Endodermal cell (in vitro differentiated cells): Measurements from ENCODE around the gene ZYG11A. TPM values are rescaled to one million over a fixed set of nuclear protein-coding genes. Genes with fewer than 3 reads are reported as not detected.

Experiments used
- DNase-seq: peaks from one replicate; pipeline ENCODE4 v3.0.0-alpha.2; 2017
- H3K27ac ChIP-seq: 2 replicates; pipeline ENCODE4 v1.5.1; 2013; ENCODE audit warnings: mild to moderate bottlenecking, low read depth, low read length, moderate library complexity
- H3K27me3 ChIP-seq: 2 replicates; pipeline ENCODE4 v1.6.1; 2013; ENCODE audit warnings: mild to moderate bottlenecking, low read length, moderate library complexity; ENCODE audit not compliant: insufficient read depth, control insufficient read depth, poor library complexity, severe bottlenecking
- H3K36me3 ChIP-seq: 2 replicates; pipeline ENCODE4 v1.7.0; 2013; ENCODE audit warnings: mild to moderate bottlenecking, low read length, moderate library complexity; ENCODE audit not compliant: control insufficient read depth, insufficient read depth
- H3K4me1 ChIP-seq: one replicate; pipeline ENCODE4 v1.7.0; 2013; ENCODE audit warnings: low read length; ENCODE audit not compliant: control insufficient read depth, insufficient read depth
- H3K4me3 ChIP-seq: 2 replicates; pipeline ENCODE4 v1.5.1; 2013; ENCODE audit warnings: mild to moderate bottlenecking, low read length, moderate library complexity
- H3K9ac ChIP-seq: 2 replicates; pipeline ENCODE4 v1.6.1; 2013; ENCODE audit warnings: mild to moderate bottlenecking, low read length, moderate library complexity; ENCODE audit not compliant: poor library complexity, severe bottlenecking; ENCODE audit errors: extremely low read depth
- H3K9me3 ChIP-seq: 2 replicates; pipeline ENCODE4 v1.6.1; 2013; ENCODE audit warnings: mild to moderate bottlenecking, low read length, moderate library complexity; ENCODE audit not compliant: control insufficient read depth
- H3K27ac Mint-ChIP-seq: 2 replicates; pipeline ENCODE4 v1.8.0; 2020; ENCODE audit warnings: mixed read lengths
- H3K27me3 Mint-ChIP-seq: 2 replicates; pipeline ENCODE4 v1.8.0; 2021; ENCODE audit warnings: mild to moderate bottlenecking, mixed read lengths; ENCODE audit not compliant: insufficient read depth
- H3K36me3 Mint-ChIP-seq: 2 replicates; pipeline ENCODE4 v1.8.0; 2020; ENCODE audit warnings: low read depth, mixed read lengths
- H3K4me1 Mint-ChIP-seq: 2 replicates; pipeline ENCODE4 v1.8.0; 2020; ENCODE audit warnings: mixed read lengths
- H3K4me3 Mint-ChIP-seq: 2 replicates; pipeline ENCODE4 v1.8.0; 2020; ENCODE audit warnings: mild to moderate bottlenecking, moderate library complexity, mixed read lengths
- H3K9me3 Mint-ChIP-seq: 2 replicates; pipeline ENCODE4 v1.8.0; 2020; ENCODE audit warnings: mild to moderate bottlenecking, mixed read lengths
- CTCF ChIP-seq: fragments of 200-600 bp; sonication (generic); conservative IDR thresholded peaks from 2 replicates; pipeline ENCODE4 v1.5.0; 2021; ENCODE audit warnings: antibody characterized with exemption, mild to moderate bottlenecking
- WGBS, 2 experiments: methylation state at CpG; one replicate each; pipeline versions ENCODE4 v1.1.5 to v1.1.7; 2013; ENCODE audit warnings: missing lambda C conversion rate in 2 of 2, mixed read lengths in 1 of 2; ENCODE audit not compliant: insufficient coverage in 1 of 2, insufficient read length in 1 of 2; 5-methylcytosine and 5-hydroxymethylcytosine counted together
- total RNA-seq, 2 donors: library from RNA; stranded (reverse); fragmentation: NEBNext Ultra II Directional in 1 of 2; extraction: Animal tissue kit (Norgen Biotek cat#: 25700) in 1 of 2; gene quantifications; 2 replicates in 1 of 2; 3 replicates in 1 of 2; pipeline ENCODE4 v1.2.1, GENCODE V29; 2021

The ZYG11A gene
- total RNA-seq, 2 donors from 2014 or later = 1.5 to 3.2 TPM

DNA sequence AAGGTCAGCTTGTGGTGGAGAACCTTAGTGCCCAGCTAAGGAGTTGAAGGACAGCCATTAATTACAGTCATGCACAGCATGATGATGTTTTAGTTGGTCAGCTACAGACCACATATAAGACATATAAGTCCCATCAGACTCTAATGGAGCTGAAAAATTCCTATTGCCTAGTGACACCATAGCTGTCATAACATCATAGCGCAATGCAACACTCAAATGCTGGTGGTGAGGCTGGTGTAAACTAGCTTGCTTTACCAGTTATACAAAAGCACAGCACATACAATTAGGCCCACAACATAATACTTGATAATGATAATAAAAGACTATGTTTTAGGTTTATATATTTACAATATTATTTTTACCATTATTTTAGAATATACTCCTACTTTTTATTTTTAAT, 75.0 kb downstream of the ZYG11A start:
- H3K4me3 Mint-ChIP-seq = no peak overlapping the region
- Histone ChIP-seq H3K9me3 (no peaks in the 10 kb centered on the region), H3K27ac (no peak overlapping the region), H3K4me3 (no peak overlapping the region), H3K9ac (no peak overlapping the region), H3K4me1 (no peaks in the 10 kb centered on the region), H3K36me3 (no peaks in the 10 kb centered on the region), H3K27me3 (peaks cover 30% of the 10 kb centered on the region)
- no peak for TF ChIP-seq CTCF
- DNase-seq = no peak
- WGBS, 2 experiments = 89% methylated on average over 1 of the region's 1 CpG; no CpG with 5 or more reads in 1 of the 2 experiments
- no peak overlapping the region for H3K27ac Mint-ChIP-seq
- H3K9me3 Mint-ChIP-seq = no peaks in the 10 kb centered on the region
- H3K4me1 Mint-ChIP-seq = peaks cover 7% of the 10 kb centered on the region
- H3K27me3 Mint-ChIP-seq = peaks cover 17% of the 10 kb centered on the region
- peaks cover 10% of the 10 kb centered on the region for H3K36me3 Mint-ChIP-seq

- peaks cover 23% of the 10 kb centered on the region for H3K27me3 Mint-ChIP-seq
- Histone ChIP-seq H3K36me3 (no peaks in the 10 kb centered on the region), H3K27ac (no peak overlapping the region), H3K9me3 (no peaks in the 10 kb centered on the region), H3K4me3 (no peak overlapping the region), H3K4me1 (no peaks in the 10 kb centered on the region), H3K9ac (no peak overlapping the region), H3K27me3 (peaks cover 36% of the 10 kb centered on the region)
- 93 to 94% methylated on average over 3 to 6 of the region's 6 CpGs for WGBS, 2 experiments
- H3K9me3 Mint-ChIP-seq = no peaks in the 10 kb centered on the region
- TF ChIP-seq CTCF = no peak
- H3K36me3 Mint-ChIP-seq = peaks cover 10% of the 10 kb centered on the region
- H3K4me1 Mint-ChIP-seq = peaks cover 5% of the 10 kb centered on the region
- DNase-seq = no peak
- H3K27ac Mint-ChIP-seq = no peak overlapping the region
- H3K4me3 Mint-ChIP-seq = no peak overlapping the region
Measured at GRCh38 chr1:52918201-52918600, 75.6 kb downstream of the ZYG11A start.

- H3K9me3 Mint-ChIP-seq = no peaks in the 10 kb centered on the region
- H3K27me3 Mint-ChIP-seq = peaks cover 27% of the 10 kb centered on the region
- Histone ChIP-seq H3K4me3 (no peak overlapping the region), H3K9ac (no peak overlapping the region), H3K27ac (no peak overlapping the region), H3K4me1 (no peaks in the 10 kb centered on the region), H3K27me3 (peaks cover 39% of the 10 kb centered on the region), H3K9me3 (no peaks in the 10 kb centered on the region), H3K36me3 (no peaks in the 10 kb centered on the region)
- peaks cover 5% of the 10 kb centered on the region for H3K4me1 Mint-ChIP-seq
- H3K4me3 Mint-ChIP-seq = no peak overlapping the region
- peaks cover 10% of the 10 kb centered on the region for H3K36me3 Mint-ChIP-seq
- DNase-seq = no peak
- no peak overlapping the region for H3K27ac Mint-ChIP-seq
- WGBS, 2 experiments = 92 to 95% methylated on average over 6 to 7 of the region's 7 CpGs
- TF ChIP-seq CTCF = no peak
Measured at GRCh38 chr1:52919051-52919722, 76.6 kb downstream of the ZYG11A start.
